ENCODE data around the gene ALK.

Gene ALK

GRCh38 chr2:29629495-29629894 lies 291.9 kb downstream of the ALK start:
- no peak for TF ChIP-seq NFIC (IDR thresholded peaks at IDR 0.05)
- TF ChIP-seq TEAD4 (IDR thresholded peaks at IDR 0.05): no peak
- no peak for TF ChIP-seq CEBPB (IDR thresholded peaks at IDR 0.05)
- TF ChIP-seq REST (IDR thresholded peaks at IDR 0.05; ENCODE audit: low read depth): no peak
- TF ChIP-seq TAF1 (IDR thresholded peaks at IDR 0.05; ENCODE audit: low read depth): no peak
- no peak for TF ChIP-seq ZBTB7A (IDR thresholded peaks at IDR 0.05; ENCODE audit: low read depth)
- no peak for TF ChIP-seq RAD21 (IDR thresholded peaks at IDR 0.05; ENCODE audit: low read depth)
- TF ChIP-seq TCF12 (IDR thresholded peaks at IDR 0.05; ENCODE audit: low read depth): no peak
- TF ChIP-seq YY1 (IDR thresholded peaks at IDR 0.05; ENCODE audit: low read depth): no peak
- no peak for TF ChIP-seq EGR1 (IDR thresholded peaks at IDR 0.05)
- no peak for TF ChIP-seq EP300 (IDR thresholded peaks at IDR 0.05; ENCODE audit: borderline replicate concordance)
- TF ChIP-seq USF1 (IDR thresholded peaks at IDR 0.05): no peak
- no peak for TF ChIP-seq CREB1 (IDR thresholded peaks at IDR 0.05; ENCODE audit: low read depth)
- TF ChIP-seq FOXM1 (IDR thresholded peaks at IDR 0.05; ENCODE audit: borderline replicate concordance, low read depth): no peak
- no peak for TF ChIP-seq MAX (IDR thresholded peaks at IDR 0.05)

GRCh38 chr2:29628862-29629261 lies 292.5 kb downstream of the ALK start:
- TF ChIP-seq CREB1 (IDR thresholded peaks at IDR 0.05; ENCODE audit: low read depth) (no peak), RAD21 (IDR thresholded peaks at IDR 0.05; ENCODE audit: low read depth) (no peak), TAF1 (IDR thresholded peaks at IDR 0.05; ENCODE audit: low read depth) (no peak), ZBTB7A (IDR thresholded peaks at IDR 0.05; ENCODE audit: low read depth) (no peak), EP300 (IDR thresholded peaks at IDR 0.05; ENCODE audit: borderline replicate concordance) (no peak), REST (IDR thresholded peaks at IDR 0.05; ENCODE audit: low read depth) (no peak), TCF12 (IDR thresholded peaks at IDR 0.05; ENCODE audit: low read depth) (no peak), CEBPB (IDR thresholded peaks at IDR 0.05) (no peak), TEAD4 (IDR thresholded peaks at IDR 0.05) (no peak), YY1 (IDR thresholded peaks at IDR 0.05; ENCODE audit: low read depth) (no peak), EGR1 (IDR thresholded peaks at IDR 0.05) (no peak), MAX (IDR thresholded peaks at IDR 0.05) (no peak), FOXM1 (IDR thresholded peaks at IDR 0.05; ENCODE audit: borderline replicate concordance, low read depth) (no peak), USF1 (IDR thresholded peaks at IDR 0.05) (no peak), NFIC (IDR thresholded peaks at IDR 0.05) (no peak)

GRCh38 chr2:29628108-29628745 lies 293.2 kb downstream of the ALK start:
- TF ChIP-seq TCF12 (IDR thresholded peaks at IDR 0.05; ENCODE audit: low read depth): no peak
- no peak for TF ChIP-seq CREB1 (IDR thresholded peaks at IDR 0.05; ENCODE audit: low read depth)
- no peak for TF ChIP-seq USF1 (IDR thresholded peaks at IDR 0.05)
- TF ChIP-seq EGR1 (IDR thresholded peaks at IDR 0.05): no peak
- no peak for TF ChIP-seq NFIC (IDR thresholded peaks at IDR 0.05)
- TF ChIP-seq REST (IDR thresholded peaks at IDR 0.05; ENCODE audit: low read depth): no peak
- TF ChIP-seq TAF1 (IDR thresholded peaks at IDR 0.05; ENCODE audit: low read depth): no peak
- TF ChIP-seq MAX (IDR thresholded peaks at IDR 0.05): no peak
- no peak for TF ChIP-seq YY1 (IDR thresholded peaks at IDR 0.05; ENCODE audit: low read depth)
- TF ChIP-seq ZBTB7A (IDR thresholded peaks at IDR 0.05; ENCODE audit: low read depth): no peak
- no peak for TF ChIP-seq TEAD4 (IDR thresholded peaks at IDR 0.05)
- no peak for TF ChIP-seq EP300 (IDR thresholded peaks at IDR 0.05; ENCODE audit: borderline replicate concordance)
- TF ChIP-seq CEBPB (IDR thresholded peaks at IDR 0.05): no peak
- no peak for TF ChIP-seq RAD21 (IDR thresholded peaks at IDR 0.05; ENCODE audit: low read depth)
- no peak for TF ChIP-seq FOXM1 (IDR thresholded peaks at IDR 0.05; ENCODE audit: borderline replicate concordance, low read depth)

Measured in Ishikawa (cell line).